ACC112 (cell line): ENCODE measurements around the gene CLEC2L.

Experiments
- H2AFZ ChIP-seq: fragments of 200-600 bp; sonication (generic); one replicate; pipeline ENCODE4 v1.6.0; 2017; ENCODE audit warnings: antibody characterized with exemption, low read length; ENCODE audit not compliant: unreplicated experiment
- H3K27ac ChIP-seq: fragments of 200-600 bp; sonication (generic); 2 replicates; pipeline ENCODE4 v1.5.1; 2014; ENCODE audit warnings: low read depth, mild to moderate bottlenecking, antibody characterized with exemption, low read length, moderate library complexity
- H3K27me3 ChIP-seq: fragments of 200-600 bp; sonication (generic); 2 replicates; pipeline ENCODE4 v1.6.1; 2014; ENCODE audit warnings: mild to moderate bottlenecking, antibody characterized with exemption, low read length, moderate library complexity, mixed read lengths; ENCODE audit not compliant: insufficient read depth
- H3K36me3 ChIP-seq: fragments of 200-600 bp; sonication (generic); 2 replicates; pipeline ENCODE4 v1.6.1; 2016; ENCODE audit warnings: mild to moderate bottlenecking, antibody characterized with exemption, low read length, moderate library complexity, mixed read lengths; ENCODE audit not compliant: insufficient read depth
- H3K4me1 ChIP-seq: fragments of 200-600 bp; sonication (generic); one replicate; pipeline ENCODE4 v1.6.1; 2016; ENCODE audit warnings: low read length, mixed read lengths; ENCODE audit not compliant: insufficient read depth, unreplicated experiment, control insufficient read depth
- H3K4me3 ChIP-seq: fragments of 200-600 bp; sonication (generic); 2 replicates; pipeline ENCODE4 v1.5.1; 2014; ENCODE audit warnings: mild to moderate bottlenecking, low read depth, low read length
- H3K79me2 ChIP-seq: fragments of 200-600 bp; sonication (generic); one replicate; pipeline ENCODE4 v1.6.0; 2016; ENCODE audit warnings: low read length; ENCODE audit not compliant: control insufficient read depth, unreplicated experiment, insufficient read depth

The CLEC2L gene

GRCh38 chr7:139591550-139592195 lies 68.2 kb downstream of the CLEC2L start:
- no peak overlapping the region for H2AFZ ChIP-seq
- H3K27me3 ChIP-seq = no peaks in the 10 kb centered on the region
- H3K36me3 ChIP-seq = peaks cover 57% of the 10 kb centered on the region
- no peak overlapping the region for H3K27ac ChIP-seq
- H3K79me2 ChIP-seq = no peaks in the 10 kb centered on the region
- H3K4me3 ChIP-seq = no peak overlapping the region
- peaks cover 6% of the 10 kb centered on the region for H3K4me1 ChIP-seq

- Histone ChIP-seq H3K79me2 (no peaks in the 10 kb centered on the region), H3K4me3 (no peak overlapping the region), H3K27me3 (no peaks in the 10 kb centered on the region), H2AFZ (no peak overlapping the region), H3K4me1 (peaks cover 6% of the 10 kb centered on the region), H3K27ac (no peak overlapping the region), H3K36me3 (peaks cover 67% of the 10 kb centered on the region)
Observed at GRCh38 chr7:139592801-139593461, 69.4 kb downstream of the CLEC2L start.

- Histone ChIP-seq H3K79me2 (no peaks in the 10 kb centered on the region), H3K4me1 (peaks cover 1% of the 10 kb centered on the region), H3K36me3 (peaks cover 72% of the 10 kb centered on the region), H3K4me3 (no peak overlapping the region), H2AFZ (no peak overlapping the region), H3K27me3 (no peaks in the 10 kb centered on the region), H3K27ac (no peak overlapping the region)
Observed at GRCh38 chr7:139594090-139594489, 70.6 kb downstream of the CLEC2L start.
